GM12878 (cell line): ENCODE results near the gene OTOA. TPM values are rescaled to one million over a fixed set of nuclear protein-coding genes. Genes with fewer than 3 reads are reported as not detected.

Experiments used
- ATAC-seq: fragments of 200-7000 bp; cut with Tn5 transposase; 3 replicates; pipeline ENCODE4 v1.9.1; 2020; ENCODE audit warnings: mild to moderate bottlenecking, moderate library complexity
- BruUV-seq: library from RNA; stranded (reverse); fragments of 400-500 nt; replicated peaks from 2 replicates; lab custom pipeline; 2021; lab: Mats Ljungman, UMichigan
- CTCF ChIA-PET: fragments of 300-600 bp; sonication (Branson Sonifier 250); formaldehyde crosslinking; extraction: SDS; loops from one replicate; lab custom pipeline; 2021; ENCODE audit warnings: inconsistent platforms; lab: Yijun Ruan, JAX
- POLR2A ChIA-PET: fragments of 350-600 bp; formaldehyde crosslinking; extraction: SDS; loops from one replicate; lab custom pipeline; 2021; ENCODE audit warnings: inconsistent platforms; lab: Charles Lee
- RAD21 ChIA-PET: fragments of 300-600 bp; sonication (Branson Sonifier 250); formaldehyde crosslinking; loops from one replicate; lab custom pipeline; 2023; ENCODE audit warnings: antibody characterized with exemption; ENCODE audit not compliant: unreplicated experiment; lab: Charles Lee
- SMC1A ChIA-PET: fragments of 300-600 bp; sonication (Branson Sonifier 250); formaldehyde crosslinking; loops from one replicate; lab custom pipeline; 2023; ENCODE audit not compliant: unreplicated experiment, uncharacterized antibody; lab: Charles Lee
- DNase-seq: peaks from one replicate; pipeline ENCODE4 v3.0.0-alpha.2; 2011; ENCODE audit warnings: low read depth, low spot score
- FAIRE-seq: peaks from 3 replicates; lab custom pipeline; 2011; peaks lifted over from hg19 to GRCh38; lab: Jason Lieb, UNC
- H2AFZ ChIP-seq: 2 replicates; pipeline ENCODE4 v1.6.0; 2011; ENCODE audit warnings: low read depth, low read length, control low read depth; ENCODE audit not compliant: control insufficient read depth
- H3K27ac ChIP-seq: 2 replicates; pipeline ENCODE4 v1.5.1; 2011; ENCODE audit warnings: control low read depth; ENCODE audit not compliant: control insufficient read depth, insufficient read depth
- H3K27me3 ChIP-seq, 2 experiments: replicated peaks in 1 of 2; 2 replicates each; pipeline versions ENCODE4 v1.6.0 to v1.6.1; 2011; ENCODE audit warnings: low read length in 1 of 2; ENCODE audit not compliant: control insufficient read depth in 2 of 2, insufficient read depth in 2 of 2
- H3K36me3 ChIP-seq, 2 experiments: 2 replicates each; pipeline ENCODE4 v1.5.1; 2011; ENCODE audit warnings: low read length in 1 of 2; ENCODE audit not compliant: control insufficient read depth in 2 of 2, insufficient read depth in 2 of 2
- H3K4me1 ChIP-seq: 2 replicates; pipeline ENCODE4 v1.6.1; 2011; ENCODE audit warnings: mild to moderate bottlenecking, low read length, moderate library complexity, mixed read lengths; ENCODE audit not compliant: control insufficient read depth, insufficient read depth
- H3K4me2 ChIP-seq: 2 replicates; pipeline ENCODE4 v1.6.0; 2011; ENCODE audit warnings: control low read depth; ENCODE audit not compliant: control insufficient read depth, insufficient read depth
- H3K4me3 ChIP-seq: fragments of 200-600 bp; sonication (generic); 2 replicates; pipeline ENCODE4 v1.5.1; 2016
- H3K79me2 ChIP-seq: 2 replicates; pipeline ENCODE4 v1.6.0; 2011; ENCODE audit warnings: low read length; ENCODE audit not compliant: control insufficient read depth, insufficient read depth
- H3K9ac ChIP-seq: 2 replicates; pipeline ENCODE4 v1.8.0; 2011; ENCODE audit warnings: low read length, control low read depth, mixed read lengths; ENCODE audit not compliant: control insufficient read depth, insufficient read depth
- H3K9me3 ChIP-seq: replicated peaks from 3 replicates; pipeline ENCODE4 v1.5.1; 2011; ENCODE audit warnings: mild to moderate bottlenecking, low read length; ENCODE audit not compliant: control insufficient read depth, insufficient read depth
- H4K20me1 ChIP-seq: 2 replicates; pipeline ENCODE4 v1.6.0; 2011; ENCODE audit not compliant: control insufficient read depth, insufficient read depth
- BCL11A ChIP-seq: IDR thresholded peaks from 2 replicates; pipeline ENCODE4 v1.6.1; 2011; ENCODE audit warnings: low read depth, low read length
- BHLHE40 ChIP-seq, 2 experiments: fragments of 450-650 bp in 1 of 2; IDR thresholded peaks; 2 replicates each; pipeline ENCODE4 v1.6.1; 2011 to 2017; ENCODE audit warnings: low read depth in 2 of 2, borderline replicate concordance in 1 of 2, improper control_type of control experiment in 1 of 2, low read length in 1 of 2, mild to moderate bottlenecking in 1 of 2
- CBFB ChIP-seq: IDR thresholded peaks from 2 replicates; pipeline ENCODE4 v1.6.1; 2016; ENCODE audit warnings: antibody characterized with exemption, low read depth
- EGR1 ChIP-seq, 2 experiments: IDR thresholded peaks; 1 replicate in 1 of 2; 2 replicates in 1 of 2; pipeline ENCODE4 v1.6.1; 2011 to 2012; ENCODE audit warnings: low read depth in 2 of 2, low read length in 2 of 2, borderline replicate concordance in 1 of 2, mild to moderate bottlenecking in 1 of 2, moderate library complexity in 1 of 2
- EP300 ChIP-seq, 2 experiments: fragments of 150-350 bp in 1 of 2; IDR thresholded peaks; 2 replicates each; pipeline ENCODE4 v1.6.1; 2011 to 2012; ENCODE audit warnings: low read depth in 2 of 2, low read length in 2 of 2, borderline replicate concordance in 1 of 2, improper control_type of control experiment in 1 of 2, inconsistent platforms in 1 of 2; ENCODE audit not compliant: control insufficient read depth in 1 of 2
- FOXK2 ChIP-seq: fragments of 450-650 bp; IDR thresholded peaks from 2 replicates; pipeline ENCODE4 v1.6.1; 2017; ENCODE audit warnings: mild to moderate bottlenecking, moderate library complexity
- HCFC1 ChIP-seq: fragments of 150-350 bp; IDR thresholded peaks from 2 replicates; pipeline ENCODE4 v1.6.1; 2014; ENCODE audit warnings: low read length
- IKZF1 ChIP-seq: fragments of 450-650 bp; conservative IDR thresholded peaks from 2 replicates; pipeline ENCODE4 v1.6.1; 2017; ENCODE audit warnings: antibody characterized with exemption, mild to moderate bottlenecking
- IKZF2 ChIP-seq, 2 experiments: fragments of 450-650 bp; IDR thresholded peaks; 2 replicates each; pipeline ENCODE4 v1.6.1; 2017; ENCODE audit warnings: mild to moderate bottlenecking in 2 of 2, moderate library complexity in 2 of 2
- LARP7 ChIP-seq: fragments of 450-650 bp; IDR thresholded peaks from 2 replicates; pipeline ENCODE4 v1.6.1; 2017; ENCODE audit warnings: mild to moderate bottlenecking
- MEF2B ChIP-seq: fragments of 450-650 bp; IDR thresholded peaks from 2 replicates; pipeline ENCODE4 v1.6.1; 2018; ENCODE audit warnings: mild to moderate bottlenecking, moderate library complexity; ENCODE audit not compliant: partially characterized antibody, poor library complexity, severe bottlenecking
- PKNOX1 ChIP-seq: fragments of 450-650 bp; IDR thresholded peaks from 2 replicates; pipeline ENCODE4 v1.6.1; 2016; ENCODE audit warnings: mild to moderate bottlenecking
- POLR2AphosphoS5 ChIP-seq: IDR thresholded peaks from 2 replicates; pipeline ENCODE4 v1.6.1; 2011; ENCODE audit warnings: mild to moderate bottlenecking, low read length, inconsistent platforms
- RB1 ChIP-seq: fragments of 450-650 bp; formaldehyde crosslinking; IDR thresholded peaks from 2 replicates; pipeline ENCODE4 v1.6.1; 2017; ENCODE audit warnings: mild to moderate bottlenecking, borderline replicate concordance
- RUNX3 ChIP-seq: IDR thresholded peaks from 2 replicates; pipeline ENCODE4 v1.6.1; 2012; ENCODE audit warnings: low read length, inconsistent platforms
- TAF1 ChIP-seq: IDR thresholded peaks from 2 replicates; pipeline ENCODE4 v1.6.1; 2011; ENCODE audit warnings: mild to moderate bottlenecking, low read depth, low read length, borderline replicate concordance
- USF2 ChIP-seq: IDR thresholded peaks from 2 replicates; pipeline ENCODE4 v1.6.1; 2011; ENCODE audit warnings: low read depth, low read length, improper control_type of control experiment, borderline replicate concordance
- ZNF384 ChIP-seq: IDR thresholded peaks from 2 replicates; pipeline ENCODE4 v1.6.1; 2012; ENCODE audit warnings: low read depth, mild to moderate bottlenecking, low read length, improper control_type of control experiment, borderline replicate concordance
- ZZZ3 ChIP-seq: IDR thresholded peaks from 2 replicates; pipeline ENCODE4 v1.6.1; 2011; ENCODE audit warnings: low read depth; ENCODE audit not compliant: control insufficient read depth, insufficient read length
- WGBS: methylation state at CpG from one replicate; pipeline ENCODE4 v1.1.6; 2016; ENCODE audit warnings: low lambda C conversion rate; ENCODE audit not compliant: insufficient replicate concordance, insufficient coverage; ENCODE audit errors: missing lambda C conversion rate; 5-methylcytosine and 5-hydroxymethylcytosine counted together
- in situ Hi-C: fragments of 300-500 bp; cut with MboI; formaldehyde crosslinking; loops from 9 replicates; pipeline ENCODE4 v1.14.3; 2018; ENCODE audit warnings: mixed read lengths
- intact Hi-C: fragments of 100-400 bp; cut with micrococcal nuclease; formaldehyde crosslinking; loops from one replicate; pipeline ENCODE4 v1.14.2; 2022; ENCODE audit not compliant: unreplicated experiment
- polyA plus RNA-seq, 11 experiments: library from polyadenylated mRNA; depleted of rRNA in 4 of 11; unstranded in 6 of 11; stranded (reverse) in 5 of 11; fragments of >200 nt; fragmentation: Nextera tagmentation in 4 of 11; fragmentation: Illumina TruSeq in 1 of 11; extraction: Ambion mirVana in 4 of 11; extraction: Trizol in 1 of 11; gene quantifications; 1 replicate in 1 of 11; 2 replicates in 10 of 11; pipeline versions ENCODE4 v1.2.1 to v1.2.3, GENCODE V29; 2011 to 2016; ENCODE audit warnings: inconsistent platforms in 2 of 11, missing spikeins in 2 of 11, low read depth in 1 of 11
- total RNA-seq, 4 experiments: library from RNA; depleted of rRNA in 3 of 4; stranded (reverse); fragments of >200 nt in 3 of 4; fragmentation: Illumina TruSeq in 1 of 4; extraction: Trizol in 1 of 4; gene quantifications; 2 replicates each; pipeline versions ENCODE4 v1.2.1 to v1.2.3, GENCODE V29; 2013 to 2021
- TF ChIP-seq, protein P1 (sequence below): fragments of 450-650 bp; IDR thresholded peaks from 2 replicates; pipeline ENCODE4 v1.6.1; 2017; ENCODE audit warnings: mild to moderate bottlenecking, moderate library complexity

OTOA gene
- total and polyA plus RNA-seq, 10 of the 15 experiments (the other 5 are each of a cell fraction or from before 2014, with no cell fraction given), result 0.33 to 1.5 (median 0.61) TPM

DNA sequence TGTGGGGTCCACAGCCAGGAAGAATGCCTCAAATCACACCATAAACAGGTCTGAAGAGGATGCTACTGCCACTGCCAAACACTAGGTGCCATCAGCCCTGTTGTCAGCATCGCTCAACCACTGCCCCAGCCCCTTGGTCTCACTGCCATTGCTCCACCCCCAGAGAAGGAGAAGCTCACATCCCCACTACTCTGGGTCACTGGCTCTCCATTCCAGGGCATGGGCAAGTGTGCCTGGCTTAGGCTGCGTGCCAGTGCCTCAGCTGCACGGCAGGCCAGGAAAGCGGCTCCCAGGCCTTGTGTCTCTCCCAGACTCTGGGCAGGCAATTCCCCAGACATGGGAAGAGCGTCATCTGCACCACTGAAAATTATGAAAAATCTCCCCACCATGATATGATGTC lies 10.2 kb upstream of the OTOA start:
- FAIRE-seq (no peak), DNase-seq (no peak), ATAC-seq (no peak)
- no peaks in the 10 kb centered on the region for H3K79me2 ChIP-seq
- no peaks in the 10 kb centered on the region for H4K20me1 ChIP-seq
- ChIA-PET POLR2A (interaction anchor here (0.7 kb wide), 1 partner anchor 447 kb away, joined by 3 read pairs; no protein-coding TSS in a partner anchor), RAD21 (no interaction called here), SMC1A (interaction anchor here (2.8 kb wide), 1 partner anchor 11 kb away, joined by 10 read pairs; no protein-coding TSS in a partner anchor), CTCF (no interaction called here)
- H3K9me3 ChIP-seq, result no peaks in the 10 kb centered on the region
- H2AFZ ChIP-seq, result no peak overlapping the region
- TF ChIP-seq LARP7, result no peak
- no peak for TF ChIP-seq EGR1 (IDR thresholded peaks at IDR 0.05; ENCODE audit: borderline replicate concordance in 1 of 2, low read depth in 2 of 2, low read length in 2 of 2)
- TF ChIP-seq BHLHE40 (IDR thresholded peaks at IDR 0.05; ENCODE audit: borderline replicate concordance in 1 of 2, low read depth in 2 of 2, low read length in 1 of 2), result no peak
- TF ChIP-seq CBFB, result no peak
- no peak for TF ChIP-seq FOXK2
- TF ChIP-seq IKZF2 (IDR thresholded peaks at IDR 0.05), result no peak
- TF ChIP-seq ZZZ3, result no peak
- no peak for TF ChIP-seq ZNF384
- no peak for TF ChIP-seq EP300 (IDR thresholded peaks at IDR 0.05; ENCODE audit: borderline replicate concordance in 1 of 2, control insufficient read depth in 1 of 2, low read depth in 2 of 2, low read length in 2 of 2)
- no peak for TF ChIP-seq POLR2AphosphoS5
- TF ChIP-seq MEF2B, result no peak
- TF ChIP-seq TAF1, result no peak
- TF ChIP-seq IKZF1, result no peak
- no peak for TF ChIP-seq PKNOX1
- no peak for TF ChIP-seq RUNX3
- no peak for TF ChIP-seq RB1
- TF ChIP-seq, protein P1, sequence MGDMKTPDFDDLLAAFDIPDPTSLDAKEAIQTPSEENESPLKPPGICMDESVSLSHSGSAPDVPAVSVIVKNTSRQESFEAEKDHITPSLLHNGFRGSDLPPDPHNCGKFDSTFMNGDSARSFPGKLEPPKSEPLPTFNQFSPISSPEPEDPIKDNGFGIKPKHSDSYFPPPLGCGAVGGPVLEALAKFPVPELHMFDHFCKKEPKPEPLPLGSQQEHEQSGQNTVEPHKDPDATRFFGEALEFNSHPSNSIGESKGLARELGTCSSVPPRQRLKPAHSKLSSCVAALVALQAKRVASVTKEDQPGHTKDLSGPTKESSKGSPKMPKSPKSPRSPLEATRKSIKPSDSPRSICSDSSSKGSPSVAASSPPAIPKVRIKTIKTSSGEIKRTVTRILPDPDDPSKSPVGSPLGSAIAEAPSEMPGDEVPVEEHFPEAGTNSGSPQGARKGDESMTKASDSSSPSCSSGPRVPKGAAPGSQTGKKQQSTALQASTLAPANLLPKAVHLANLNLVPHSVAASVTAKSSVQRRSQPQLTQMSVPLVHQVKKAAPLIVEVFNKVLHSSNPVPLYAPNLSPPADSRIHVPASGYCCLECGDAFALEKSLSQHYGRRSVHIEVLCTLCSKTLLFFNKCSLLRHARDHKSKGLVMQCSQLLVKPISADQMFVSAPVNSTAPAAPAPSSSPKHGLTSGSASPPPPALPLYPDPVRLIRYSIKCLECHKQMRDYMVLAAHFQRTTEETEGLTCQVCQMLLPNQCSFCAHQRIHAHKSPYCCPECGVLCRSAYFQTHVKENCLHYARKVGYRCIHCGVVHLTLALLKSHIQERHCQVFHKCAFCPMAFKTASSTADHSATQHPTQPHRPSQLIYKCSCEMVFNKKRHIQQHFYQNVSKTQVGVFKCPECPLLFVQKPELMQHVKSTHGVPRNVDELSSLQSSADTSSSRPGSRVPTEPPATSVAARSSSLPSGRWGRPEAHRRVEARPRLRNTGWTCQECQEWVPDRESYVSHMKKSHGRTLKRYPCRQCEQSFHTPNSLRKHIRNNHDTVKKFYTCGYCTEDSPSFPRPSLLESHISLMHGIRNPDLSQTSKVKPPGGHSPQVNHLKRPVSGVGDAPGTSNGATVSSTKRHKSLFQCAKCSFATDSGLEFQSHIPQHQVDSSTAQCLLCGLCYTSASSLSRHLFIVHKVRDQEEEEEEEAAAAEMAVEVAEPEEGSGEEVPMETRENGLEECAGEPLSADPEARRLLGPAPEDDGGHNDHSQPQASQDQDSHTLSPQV, result no peak
- TF ChIP-seq USF2, result no peak
- TF ChIP-seq BCL11A, result no peak
- no peak for TF ChIP-seq HCFC1
- no peak overlapping the region for H3K4me3 ChIP-seq
- no peaks in the 10 kb centered on the region for H3K27me3 ChIP-seq
- 98% methylated on average over 5 of the region's 5 CpGs for WGBS
- intact Hi-C loops (no loop called here), in situ Hi-C loops (loop anchor here (10.0 kb wide), 1 partner anchor 51 kb away; no protein-coding TSS in a partner anchor)
- H3K36me3 ChIP-seq, result peaks cover 0 to 3% of the 10 kb centered on the region in 2 experiments; a peak in 2 of 4 replicates
- no TSS peak for BruUV-seq
- no peak overlapping the region for H3K27ac ChIP-seq
- H3K4me2 ChIP-seq, result no peak overlapping the region
- no peak overlapping the region for H3K9ac ChIP-seq
- peaks cover 27% of the 10 kb centered on the region for H3K4me1 ChIP-seq
